Suprapubic skin (tissue), 4 donors: ENCODE results near the gene SIL1.

Source experiments
- POLR2A ChIP-seq, 2 donors: fragments of 450-650 bp; IDR thresholded peaks; one replicate each; pipeline ENCODE4 v1.6.1; 2017; ENCODE audit warnings: antibody characterized with exemption in 2 of 2, mild to moderate bottlenecking in 2 of 2, moderate library complexity in 2 of 2
- POLR2AphosphoS5 ChIP-seq, 3 donors: sonication (generic); formaldehyde crosslinking; IDR thresholded peaks; one replicate each; pipeline ENCODE4 v1.6.1; 2017; ENCODE audit warnings: antibody characterized with exemption in 3 of 3
- TF ChIP-seq, protein P1 (sequence below), 2 donors: fragments of 200-600 bp in 1 of 2; fragments of 450-650 bp in 1 of 2; sonication (generic) in 1 of 2; IDR thresholded peaks; one replicate each; pipeline ENCODE4 v1.5.1; 2016 to 2019; ENCODE audit warnings: antibody characterized with exemption in 2 of 2, mild to moderate bottlenecking in 1 of 2, moderate library complexity in 1 of 2

DNA sequence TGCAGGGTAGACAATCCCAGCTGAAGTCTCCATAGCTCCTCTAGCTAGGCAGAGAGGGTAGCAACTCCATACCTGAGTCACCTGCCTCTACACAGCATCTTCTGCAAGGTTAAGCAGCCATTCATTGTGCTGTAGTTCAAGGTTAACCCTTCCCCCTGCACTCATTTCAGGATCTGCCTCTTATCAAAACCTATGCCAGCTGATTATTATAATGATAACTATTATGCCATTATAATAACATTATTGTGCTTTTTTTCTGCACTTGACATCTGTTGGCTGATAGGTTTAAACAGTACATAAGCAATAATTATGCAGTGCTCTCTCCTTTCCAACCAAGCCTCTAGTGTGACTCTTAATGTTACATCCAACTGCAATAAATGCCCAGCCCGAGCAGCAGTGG, 17.3 kb downstream of the SIL1 start:
- TF ChIP-seq POLR2A (IDR thresholded peaks at IDR 0.05) (no peak), POLR2AphosphoS5 (IDR thresholded peaks at IDR 0.05) (no peak)
- TF ChIP-seq, protein P1, sequence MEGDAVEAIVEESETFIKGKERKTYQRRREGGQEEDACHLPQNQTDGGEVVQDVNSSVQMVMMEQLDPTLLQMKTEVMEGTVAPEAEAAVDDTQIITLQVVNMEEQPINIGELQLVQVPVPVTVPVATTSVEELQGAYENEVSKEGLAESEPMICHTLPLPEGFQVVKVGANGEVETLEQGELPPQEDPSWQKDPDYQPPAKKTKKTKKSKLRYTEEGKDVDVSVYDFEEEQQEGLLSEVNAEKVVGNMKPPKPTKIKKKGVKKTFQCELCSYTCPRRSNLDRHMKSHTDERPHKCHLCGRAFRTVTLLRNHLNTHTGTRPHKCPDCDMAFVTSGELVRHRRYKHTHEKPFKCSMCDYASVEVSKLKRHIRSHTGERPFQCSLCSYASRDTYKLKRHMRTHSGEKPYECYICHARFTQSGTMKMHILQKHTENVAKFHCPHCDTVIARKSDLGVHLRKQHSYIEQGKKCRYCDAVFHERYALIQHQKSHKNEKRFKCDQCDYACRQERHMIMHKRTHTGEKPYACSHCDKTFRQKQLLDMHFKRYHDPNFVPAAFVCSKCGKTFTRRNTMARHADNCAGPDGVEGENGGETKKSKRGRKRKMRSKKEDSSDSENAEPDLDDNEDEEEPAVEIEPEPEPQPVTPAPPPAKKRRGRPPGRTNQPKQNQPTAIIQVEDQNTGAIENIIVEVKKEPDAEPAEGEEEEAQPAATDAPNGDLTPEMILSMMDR (IDR thresholded peaks at IDR 0.05): no peak
